Fibroblast of lung (primary cell): Measurements from ENCODE around the gene CTXN3. TPM values are rescaled to one million over a fixed set of nuclear protein-coding genes. Genes with fewer than 3 reads are reported as not detected.

Source experiments
- DNase-seq, 2 donors: peaks; one replicate each; pipeline versions ENCODE4 v3.0.0 to v3.0.0-alpha.2; 2010; ENCODE audit warnings: low read depth in 2 of 2
- H2AFZ ChIP-seq: 2 replicates; pipeline ENCODE4 v1.5.1; 2012; ENCODE audit warnings: low read length, control low read depth, inconsistent platforms
- H3K27ac ChIP-seq: 2 replicates; pipeline ENCODE4 v1.5.1; 2011; ENCODE audit warnings: low read length, control low read depth; ENCODE audit not compliant: insufficient read depth
- H3K27me3 ChIP-seq: 2 replicates; pipeline ENCODE4 v1.5.1; 2011; ENCODE audit warnings: mild to moderate bottlenecking, low read length; ENCODE audit not compliant: control insufficient read depth, insufficient read depth
- H3K36me3 ChIP-seq: 2 replicates; pipeline ENCODE4 v1.5.1; 2011; ENCODE audit warnings: low read length; ENCODE audit not compliant: control insufficient read depth, insufficient read depth
- H3K4me1 ChIP-seq: 2 replicates; pipeline ENCODE4 v1.5.1; 2011; ENCODE audit warnings: low read length; ENCODE audit not compliant: control insufficient read depth, insufficient read depth; ENCODE audit errors: extremely low read depth
- H3K4me2 ChIP-seq: 2 replicates; pipeline ENCODE4 v1.5.1; 2011; ENCODE audit warnings: low read length, control low read depth; ENCODE audit not compliant: insufficient read depth; ENCODE audit errors: extremely low read depth
- H3K4me3 ChIP-seq, 4 experiments: fragments of 200-600 bp in 1 of 4; sonication (generic) in 1 of 4; replicated peaks in 1 of 4; 2 replicates each; pipeline ENCODE4 v1.5.1; 2011 to 2016; ENCODE audit warnings: low read length in 4 of 4, low read depth in 3 of 4, mild to moderate bottlenecking in 3 of 4, control low read depth in 2 of 4, inconsistent platforms in 1 of 4, mixed read lengths in 1 of 4; ENCODE audit not compliant: insufficient read depth in 1 of 4; ENCODE audit errors: control extremely low read depth in 1 of 4
- H3K79me2 ChIP-seq: 2 replicates; pipeline ENCODE4 v1.5.1; 2012; ENCODE audit warnings: mild to moderate bottlenecking, low read length, inconsistent platforms; ENCODE audit not compliant: control insufficient read depth, insufficient read depth
- H3K9ac ChIP-seq: 2 replicates; pipeline ENCODE4 v1.5.1; 2011; ENCODE audit warnings: mild to moderate bottlenecking, low read length, control low read depth; ENCODE audit not compliant: insufficient read depth
- H3K9me3 ChIP-seq: 2 replicates; pipeline ENCODE4 v1.5.1; 2012; ENCODE audit warnings: low read depth, low read length; ENCODE audit not compliant: control insufficient read depth, insufficient read depth
- H4K20me1 ChIP-seq: 2 replicates; pipeline ENCODE4 v1.5.1; 2011; ENCODE audit warnings: low read length; ENCODE audit not compliant: control insufficient read depth, insufficient read depth; ENCODE audit errors: extremely low read depth
- EZH2 ChIP-seq: IDR thresholded peaks from 2 replicates; pipeline ENCODE4 v1.5.1; 2012; ENCODE audit warnings: low read length, control low read depth, mild to moderate bottlenecking; ENCODE audit errors: missing control alignments
- polyA plus RNA-seq, 2 donors: library from polyadenylated mRNA; depleted of rRNA in 1 of 2; stranded (reverse) in 1 of 2; unstranded in 1 of 2; fragments of >200 nt; gene quantifications; 2 replicates each; pipeline ENCODE4 v1.2.1, GENCODE V29; 2011 to 2012; ENCODE audit warnings: missing spikeins in 1 of 2
- total RNA-seq: library from RNA; depleted of rRNA; stranded (reverse); fragments of >200 nt; gene quantifications from 2 replicates; pipeline ENCODE4 v1.2.1, GENCODE V29; 2014
- TF ChIP-seq, protein P1 (sequence below), 2 donors: IDR thresholded peaks in 1 of 2; conservative IDR thresholded peaks in 1 of 2; 1 replicate in 1 of 2; 2 replicates in 1 of 2; pipeline ENCODE4 v1.5.1; 2011 to 2012; ENCODE audit warnings: low read length in 2 of 2, control low read depth in 1 of 2, inconsistent platforms in 1 of 2, low read depth in 1 of 2, mild to moderate bottlenecking in 1 of 2

CTXN3 gene
- total and polyA plus RNA-seq, 2 donors (not counting 1 experiment from before 2014, with no cell fraction given): not detected

DNA sequence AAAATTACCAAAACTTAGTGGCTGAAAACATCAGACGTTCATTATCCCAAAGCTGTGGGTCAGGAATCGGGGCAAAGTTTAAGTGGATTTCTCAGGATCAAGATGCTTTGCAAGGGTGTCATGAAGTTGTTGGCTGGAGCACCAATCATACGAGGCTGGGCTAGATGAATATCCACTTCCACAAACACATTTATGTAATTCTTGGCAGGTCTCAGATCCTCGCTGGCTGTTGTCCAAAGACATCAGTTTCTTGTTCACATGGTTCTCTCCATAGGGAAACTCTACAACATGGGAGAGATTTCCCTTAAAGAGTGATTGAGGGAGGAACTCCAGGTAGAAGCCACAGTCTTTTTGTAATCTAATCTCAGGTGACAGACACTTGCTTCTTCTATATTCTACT, 34.1 kb downstream of the CTXN3 start:
- Histone ChIP-seq H3K9ac (no peak overlapping the region), H3K36me3 (no peaks in the 10 kb centered on the region), H3K27me3 (no peaks in the 10 kb centered on the region), H3K79me2 (no peaks in the 10 kb centered on the region), H3K4me1 (no peaks in the 10 kb centered on the region), H4K20me1 (no peaks in the 10 kb centered on the region), H3K27ac (no peak overlapping the region), H3K4me2 (no peak overlapping the region), H3K9me3 (no peaks in the 10 kb centered on the region), H3K4me3 (no peak overlapping the region), H2AFZ (no peak overlapping the region)
- TF ChIP-seq, protein P1, sequence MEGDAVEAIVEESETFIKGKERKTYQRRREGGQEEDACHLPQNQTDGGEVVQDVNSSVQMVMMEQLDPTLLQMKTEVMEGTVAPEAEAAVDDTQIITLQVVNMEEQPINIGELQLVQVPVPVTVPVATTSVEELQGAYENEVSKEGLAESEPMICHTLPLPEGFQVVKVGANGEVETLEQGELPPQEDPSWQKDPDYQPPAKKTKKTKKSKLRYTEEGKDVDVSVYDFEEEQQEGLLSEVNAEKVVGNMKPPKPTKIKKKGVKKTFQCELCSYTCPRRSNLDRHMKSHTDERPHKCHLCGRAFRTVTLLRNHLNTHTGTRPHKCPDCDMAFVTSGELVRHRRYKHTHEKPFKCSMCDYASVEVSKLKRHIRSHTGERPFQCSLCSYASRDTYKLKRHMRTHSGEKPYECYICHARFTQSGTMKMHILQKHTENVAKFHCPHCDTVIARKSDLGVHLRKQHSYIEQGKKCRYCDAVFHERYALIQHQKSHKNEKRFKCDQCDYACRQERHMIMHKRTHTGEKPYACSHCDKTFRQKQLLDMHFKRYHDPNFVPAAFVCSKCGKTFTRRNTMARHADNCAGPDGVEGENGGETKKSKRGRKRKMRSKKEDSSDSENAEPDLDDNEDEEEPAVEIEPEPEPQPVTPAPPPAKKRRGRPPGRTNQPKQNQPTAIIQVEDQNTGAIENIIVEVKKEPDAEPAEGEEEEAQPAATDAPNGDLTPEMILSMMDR (conservative IDR thresholded peaks at IDR 0.05 in 1 of 2, IDR thresholded peaks at IDR 0.05 in 1 of 2; ENCODE audit: low read depth in 1 of 2, low read length in 2 of 2): no peak
- TF ChIP-seq EZH2: no peak
- DNase-seq: peak; percentile 32 to 46

DNA sequence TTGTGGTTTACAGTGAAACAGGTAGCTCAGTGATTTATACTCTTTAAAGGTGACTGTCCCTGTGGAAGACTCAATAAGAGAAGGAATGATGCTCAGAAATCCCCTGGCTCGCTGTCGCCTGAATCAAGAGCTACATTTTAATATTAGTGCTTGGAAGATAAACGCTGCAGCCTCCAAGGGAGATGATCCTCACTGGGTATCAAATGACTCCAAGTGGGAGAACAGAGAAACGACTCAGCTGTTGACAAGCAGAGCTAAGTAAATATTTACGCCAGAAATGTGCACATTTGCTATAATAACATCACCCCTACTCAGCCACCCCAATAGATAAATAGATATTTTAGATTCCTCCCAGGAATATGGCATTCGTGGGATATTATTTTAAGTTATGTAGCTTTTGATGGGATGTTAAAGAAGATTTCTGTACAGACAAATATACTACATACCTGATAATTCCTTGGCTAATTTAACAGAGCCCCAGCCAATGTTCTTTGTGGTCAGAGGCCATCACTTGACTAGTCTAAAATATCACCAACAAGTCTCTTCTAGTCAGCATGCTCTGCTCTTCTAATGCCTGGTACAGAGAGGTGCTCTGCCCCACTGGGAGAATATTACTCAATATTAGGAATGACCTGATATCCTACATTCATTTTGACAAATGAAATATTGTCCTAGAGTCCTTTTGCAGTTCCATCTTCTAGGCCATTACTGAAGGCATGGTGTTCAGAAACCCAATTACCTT, 36.0 kb downstream of the CTXN3 start:
- no peak overlapping the region for H3K4me3 ChIP-seq
- no peaks in the 10 kb centered on the region for H4K20me1 ChIP-seq
- H3K4me1 ChIP-seq: no peaks in the 10 kb centered on the region
- H3K79me2 ChIP-seq: no peaks in the 10 kb centered on the region
- no peak overlapping the region for H2AFZ ChIP-seq
- H3K9ac ChIP-seq: no peak overlapping the region
- no peak overlapping the region for H3K4me2 ChIP-seq
- no peaks in the 10 kb centered on the region for H3K27me3 ChIP-seq
- no peaks in the 10 kb centered on the region for H3K9me3 ChIP-seq
- H3K27ac ChIP-seq: no peak overlapping the region
- no peaks in the 10 kb centered on the region for H3K36me3 ChIP-seq
- no peak for DNase-seq
- TF ChIP-seq EZH2: no peak
- TF ChIP-seq, protein P1 (conservative IDR thresholded peaks at IDR 0.05 in 1 of 2, IDR thresholded peaks at IDR 0.05 in 1 of 2; ENCODE audit: low read depth in 1 of 2, low read length in 2 of 2): no peak

DNA sequence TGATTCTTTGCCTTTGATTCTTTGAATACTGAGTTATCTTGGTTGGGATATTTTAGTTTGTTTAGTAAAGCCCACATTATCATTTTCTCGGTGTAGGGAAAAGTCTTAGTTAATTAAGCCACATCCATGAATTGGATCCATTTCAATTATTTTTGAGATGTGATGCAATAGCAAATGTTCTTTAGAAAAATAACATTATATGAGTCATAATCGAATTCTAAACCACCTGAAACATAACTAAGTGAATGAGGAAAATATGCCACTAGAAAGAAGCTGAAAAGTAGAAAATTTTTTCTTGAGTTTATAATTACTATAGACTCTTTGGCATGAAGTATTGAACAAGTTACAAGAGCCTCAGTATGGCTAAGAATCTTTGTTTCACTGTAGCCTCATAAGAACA, 36.8 kb downstream of the CTXN3 start:
- TF ChIP-seq, protein P1 (conservative IDR thresholded peaks at IDR 0.05 in 1 of 2, IDR thresholded peaks at IDR 0.05 in 1 of 2; ENCODE audit: low read depth in 1 of 2, low read length in 2 of 2): no peak
- no peak for TF ChIP-seq EZH2
- Histone ChIP-seq H3K9ac (no peak overlapping the region), H3K4me1 (no peaks in the 10 kb centered on the region), H3K36me3 (no peaks in the 10 kb centered on the region), H3K27ac (no peak overlapping the region), H2AFZ (no peak overlapping the region), H4K20me1 (no peaks in the 10 kb centered on the region), H3K4me2 (no peak overlapping the region), H3K4me3 (no peak overlapping the region), H3K27me3 (no peaks in the 10 kb centered on the region), H3K9me3 (no peaks in the 10 kb centered on the region), H3K79me2 (no peaks in the 10 kb centered on the region)
- peak; percentile 21 to 62 for DNase-seq
